Tibial nerve (tissue), 3 donors: ENCODE measurements around the gene KRT6C.

Experiments
- CTCF ChIP-seq, 5 experiments: fragments of 200-600 bp in 3 of 5; fragments of 450-650 bp in 2 of 5; sonication (generic) in 3 of 5; IDR thresholded peaks; one replicate each; pipeline ENCODE4 v1.5.1; 2016 to 2019; ENCODE audit warnings: antibody characterized with exemption in 5 of 5, mild to moderate bottlenecking in 3 of 5, moderate library complexity in 2 of 5
- POLR2A ChIP-seq, 2 donors: fragments of 450-650 bp; IDR thresholded peaks; one replicate each; pipeline ENCODE4 v1.6.1; 2017; ENCODE audit warnings: antibody characterized with exemption in 2 of 2, mild to moderate bottlenecking in 2 of 2, moderate library complexity in 2 of 2

GRCh38 chr12:52458861-52459260 is 14.7 kb downstream of the KRT6C start:
- TF ChIP-seq CTCF (IDR thresholded peaks at IDR 0.05) = no peak
- TF ChIP-seq POLR2A (IDR thresholded peaks at IDR 0.05) = no peak
